ENCODE measurements around the gene RNASE12. TPM values are rescaled to one million over a fixed set of nuclear protein-coding genes. Genes with fewer than 3 reads are reported as not detected.

RNASE12 gene
- total and polyA plus RNA-seq, 9 of the 15 experiments (the other 6 are each of a cell fraction or from before 2014, with no cell fraction given) = 0.24 TPM; not detected in 8

DNA sequence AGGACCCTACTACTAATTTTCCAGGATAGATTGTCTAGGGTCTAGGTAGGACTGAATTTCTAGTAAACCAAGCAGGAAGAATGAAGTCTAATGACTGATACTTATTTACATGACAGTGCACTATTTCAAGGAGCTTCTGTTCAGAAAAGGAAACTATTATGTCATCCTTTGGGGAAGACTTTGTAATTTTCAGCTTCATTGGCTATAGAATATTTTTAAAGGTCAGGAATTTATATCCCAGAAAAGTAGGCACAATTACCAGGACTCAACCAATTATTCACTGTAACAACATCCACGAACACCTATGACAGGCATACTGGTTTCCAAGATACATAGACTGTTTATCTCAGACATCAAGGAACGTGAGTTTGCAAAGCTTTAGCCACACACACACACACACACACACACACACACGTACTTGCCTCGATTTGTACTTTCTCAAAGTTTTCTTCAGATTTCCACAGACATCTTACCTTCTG is 27.1 kb upstream of the RNASE12 start (continued):
- TF ChIP-seq, protein P1, sequence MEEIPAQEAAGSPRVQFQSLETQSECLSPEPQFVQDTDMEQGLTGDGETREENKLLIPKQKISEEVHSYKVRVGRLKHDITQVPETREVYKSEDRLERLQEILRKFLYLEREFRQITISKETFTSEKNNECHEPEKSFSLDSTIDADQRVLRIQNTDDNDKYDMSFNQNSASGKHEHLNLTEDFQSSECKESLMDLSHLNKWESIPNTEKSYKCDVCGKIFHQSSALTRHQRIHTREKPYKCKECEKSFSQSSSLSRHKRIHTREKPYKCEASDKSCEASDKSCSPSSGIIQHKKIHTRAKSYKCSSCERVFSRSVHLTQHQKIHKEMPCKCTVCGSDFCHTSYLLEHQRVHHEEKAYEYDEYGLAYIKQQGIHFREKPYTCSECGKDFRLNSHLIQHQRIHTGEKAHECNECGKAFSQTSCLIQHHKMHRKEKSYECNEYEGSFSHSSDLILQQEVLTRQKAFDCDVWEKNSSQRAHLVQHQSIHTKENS (CRISPR knock-in tag; IDR thresholded peaks at IDR 0.05) = no peak
- TF ChIP-seq CCAR2 (IDR thresholded peaks at IDR 0.05; ENCODE audit: low read depth, low read length) = no peak
- TF ChIP-seq ZNF707 (CRISPR knock-in tag; conservative IDR thresholded peaks at IDR 0.05) = no peak
- no peak for TF ChIP-seq CBFB (CRISPR knock-in tag; IDR thresholded peaks at IDR 0.05)
- no peak for TF ChIP-seq CHCHD3 (CRISPR knock-in tag; IDR thresholded peaks at IDR 0.05)
- no peak for TF ChIP-seq ZNF431 (CRISPR knock-in tag; IDR thresholded peaks at IDR 0.05)
- no peak for TF ChIP-seq RBM15 (IDR thresholded peaks at IDR 0.05; ENCODE audit: insufficient read depth, low read length)
- TF ChIP-seq, protein P2, sequence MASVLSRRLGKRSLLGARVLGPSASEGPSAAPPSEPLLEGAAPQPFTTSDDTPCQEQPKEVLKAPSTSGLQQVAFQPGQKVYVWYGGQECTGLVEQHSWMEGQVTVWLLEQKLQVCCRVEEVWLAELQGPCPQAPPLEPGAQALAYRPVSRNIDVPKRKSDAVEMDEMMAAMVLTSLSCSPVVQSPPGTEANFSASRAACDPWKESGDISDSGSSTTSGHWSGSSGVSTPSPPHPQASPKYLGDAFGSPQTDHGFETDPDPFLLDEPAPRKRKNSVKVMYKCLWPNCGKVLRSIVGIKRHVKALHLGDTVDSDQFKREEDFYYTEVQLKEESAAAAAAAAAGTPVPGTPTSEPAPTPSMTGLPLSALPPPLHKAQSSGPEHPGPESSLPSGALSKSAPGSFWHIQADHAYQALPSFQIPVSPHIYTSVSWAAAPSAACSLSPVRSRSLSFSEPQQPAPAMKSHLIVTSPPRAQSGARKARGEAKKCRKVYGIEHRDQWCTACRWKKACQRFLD (CRISPR knock-in tag; IDR thresholded peaks at IDR 0.05) = no peak
- no peak for TF ChIP-seq ERF (CRISPR knock-in tag; IDR thresholded peaks at IDR 0.05)
- no peak for TF ChIP-seq SIN3A (IDR thresholded peaks at IDR 0.05; ENCODE audit: borderline replicate concordance in 2 of 2, control insufficient read depth in 1 of 2, low read depth in 2 of 2, low read length in 2 of 2)
- no peak for TF ChIP-seq POLR2AphosphoS5 (IDR thresholded peaks at IDR 0.05; ENCODE audit: control insufficient read depth, insufficient read depth, low read depth, low read length)
- no peak for TF ChIP-seq TEAD1 (CRISPR knock-in tag; IDR thresholded peaks at IDR 0.05)
- no peak for TF ChIP-seq NR2C2 (CRISPR knock-in tag; IDR thresholded peaks at IDR 0.05)
- no peak for TF ChIP-seq NR2C2 (tag; IDR thresholded peaks at IDR 0.05)
- TF ChIP-seq ZNF174 (CRISPR knock-in tag; IDR thresholded peaks at IDR 0.05) = no peak
- TF ChIP-seq SMAD1 (IDR thresholded peaks at IDR 0.05; ENCODE audit: low read depth, low read length, partially characterized antibody) = no peak
- TF ChIP-seq KDM5B (IDR thresholded peaks at IDR 0.05; ENCODE audit: insufficient replicate concordance, low read depth, low read length) = no peak
- TF ChIP-seq, protein P3, sequence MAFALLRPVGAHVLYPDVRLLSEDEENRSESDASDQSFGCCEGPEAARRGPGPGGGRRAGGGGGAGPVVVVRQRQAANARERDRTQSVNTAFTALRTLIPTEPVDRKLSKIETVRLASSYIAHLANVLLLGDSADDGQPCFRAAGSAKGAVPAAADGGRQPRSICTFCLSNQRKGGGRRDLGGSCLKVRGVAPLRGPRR (CRISPR knock-in tag; IDR thresholded peaks at IDR 0.05) = no peak
- no peak for TF ChIP-seq PURB (CRISPR knock-in tag; IDR thresholded peaks at IDR 0.05; ENCODE audit: low read depth)
- TF ChIP-seq, protein P4, sequence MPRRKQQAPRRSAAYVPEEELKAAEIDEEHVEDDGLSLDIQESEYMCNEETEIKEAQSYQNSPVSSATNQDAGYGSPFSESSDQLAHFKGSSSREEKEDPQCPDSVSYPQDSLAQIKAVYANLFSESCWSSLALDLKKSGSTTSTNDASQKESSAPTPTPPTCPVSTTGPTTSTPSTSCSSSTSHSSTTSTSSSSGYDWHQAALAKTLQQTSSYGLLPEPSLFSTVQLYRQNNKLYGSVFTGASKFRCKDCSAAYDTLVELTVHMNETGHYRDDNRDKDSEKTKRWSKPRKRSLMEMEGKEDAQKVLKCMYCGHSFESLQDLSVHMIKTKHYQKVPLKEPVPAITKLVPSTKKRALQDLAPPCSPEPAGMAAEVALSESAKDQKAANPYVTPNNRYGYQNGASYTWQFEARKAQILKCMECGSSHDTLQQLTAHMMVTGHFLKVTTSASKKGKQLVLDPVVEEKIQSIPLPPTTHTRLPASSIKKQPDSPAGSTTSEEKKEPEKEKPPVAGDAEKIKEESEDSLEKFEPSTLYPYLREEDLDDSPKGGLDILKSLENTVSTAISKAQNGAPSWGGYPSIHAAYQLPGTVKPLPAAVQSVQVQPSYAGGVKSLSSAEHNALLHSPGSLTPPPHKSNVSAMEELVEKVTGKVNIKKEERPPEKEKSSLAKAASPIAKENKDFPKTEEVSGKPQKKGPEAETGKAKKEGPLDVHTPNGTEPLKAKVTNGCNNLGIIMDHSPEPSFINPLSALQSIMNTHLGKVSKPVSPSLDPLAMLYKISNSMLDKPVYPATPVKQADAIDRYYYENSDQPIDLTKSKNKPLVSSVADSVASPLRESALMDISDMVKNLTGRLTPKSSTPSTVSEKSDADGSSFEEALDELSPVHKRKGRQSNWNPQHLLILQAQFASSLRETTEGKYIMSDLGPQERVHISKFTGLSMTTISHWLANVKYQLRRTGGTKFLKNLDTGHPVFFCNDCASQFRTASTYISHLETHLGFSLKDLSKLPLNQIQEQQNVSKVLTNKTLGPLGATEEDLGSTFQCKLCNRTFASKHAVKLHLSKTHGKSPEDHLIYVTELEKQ (CRISPR knock-in tag; IDR thresholded peaks at IDR 0.05) = no peak
- no peak for TF ChIP-seq TCF7L2 (IDR thresholded peaks at IDR 0.05; ENCODE audit: low read depth, low read length)
- no peak for TF ChIP-seq ZNF184 (CRISPR knock-in tag; IDR thresholded peaks at IDR 0.05)
- no peak for TF ChIP-seq POLR2A (conservative IDR thresholded peaks at IDR 0.05)

Data from K562 (cell line).